ENCODE data around the gene FOXD2.

The FOXD2 gene

GRCh38 chr1:47401761-47402160 lies 36.1 kb upstream of the FOXD2 start:
- ATAC-seq: no peak
- TF ChIP-seq ZFP30 (CRISPR knock-in tag; IDR thresholded peaks at IDR 0.05): no peak
- no peak for TF ChIP-seq PATZ1 (CRISPR knock-in tag; IDR thresholded peaks at IDR 0.05; ENCODE audit: borderline replicate concordance)
- no peak for TF ChIP-seq TCF4 (CRISPR knock-in tag; IDR thresholded peaks at IDR 0.05; ENCODE audit: borderline replicate concordance)
- no peak for TF ChIP-seq ZNF8 (CRISPR knock-in tag; IDR thresholded peaks at IDR 0.05)
- no peak for TF ChIP-seq CSRNP3 (CRISPR knock-in tag; IDR thresholded peaks at IDR 0.05)
- no peak for TF ChIP-seq PPARA (CRISPR knock-in tag; IDR thresholded peaks at IDR 0.05; ENCODE audit: borderline replicate concordance)
- TF ChIP-seq ISL1 (CRISPR knock-in tag; IDR thresholded peaks at IDR 0.05): no peak
- no peak for TF ChIP-seq GLIS3 (CRISPR knock-in tag; IDR thresholded peaks at IDR 0.05)
- TF ChIP-seq CREB5 (CRISPR knock-in tag; IDR thresholded peaks at IDR 0.05; ENCODE audit: low read depth): no peak
- no peak for TF ChIP-seq POU6F1 (CRISPR knock-in tag; IDR thresholded peaks at IDR 0.05; ENCODE audit: borderline replicate concordance, low read depth)
- TF ChIP-seq SNAI2 (CRISPR knock-in tag; IDR thresholded peaks at IDR 0.05): no peak
- TF ChIP-seq ZC3H10 (CRISPR knock-in tag; IDR thresholded peaks at IDR 0.05): no peak
- no peak for TF ChIP-seq RARB (CRISPR knock-in tag; IDR thresholded peaks at IDR 0.05)
- TF ChIP-seq CSDC2 (CRISPR knock-in tag; IDR thresholded peaks at IDR 0.05): no peak
- no peak for TF ChIP-seq ESRRG (CRISPR knock-in tag; IDR thresholded peaks at IDR 0.05)
- no peak for TF ChIP-seq ZFP3 (CRISPR knock-in tag; IDR thresholded peaks at IDR 0.05)

- ATAC-seq: no peak
- TF ChIP-seq GLIS3 (CRISPR knock-in tag; IDR thresholded peaks at IDR 0.05) (no peak), ZFP30 (CRISPR knock-in tag; IDR thresholded peaks at IDR 0.05) (no peak), ZFP3 (CRISPR knock-in tag; IDR thresholded peaks at IDR 0.05) (no peak), BACH2 (CRISPR knock-in tag; IDR thresholded peaks at IDR 0.05; ENCODE audit: borderline replicate concordance) (no peak), TCF4 (CRISPR knock-in tag; IDR thresholded peaks at IDR 0.05; ENCODE audit: borderline replicate concordance) (no peak), SNAI2 (CRISPR knock-in tag; IDR thresholded peaks at IDR 0.05) (no peak), CSRNP3 (CRISPR knock-in tag; IDR thresholded peaks at IDR 0.05) (no peak), OSR1 (CRISPR knock-in tag; IDR thresholded peaks at IDR 0.05) (no peak), TOX (CRISPR knock-in tag; IDR thresholded peaks at IDR 0.05; ENCODE audit: borderline replicate concordance) (no peak), ZC3H10 (CRISPR knock-in tag; IDR thresholded peaks at IDR 0.05) (no peak), CSDC2 (CRISPR knock-in tag; IDR thresholded peaks at IDR 0.05) (no peak), TSHZ2 (CRISPR knock-in tag; IDR thresholded peaks at IDR 0.05) (no peak), PATZ1 (CRISPR knock-in tag; IDR thresholded peaks at IDR 0.05; ENCODE audit: borderline replicate concordance) (no peak), ARNTL (CRISPR knock-in tag; IDR thresholded peaks at IDR 0.05; ENCODE audit: borderline replicate concordance, low read depth) (no peak)
Measured at GRCh38 chr1:47402591-47402990, 35.3 kb upstream of the FOXD2 start.

Measured in SK-N-SH treated with all-trans-retinoic acid at 6 μM for 48 hours (cell line).